Peyer's patch (tissue), 4 donors: ENCODE data around the gene C1QTNF6. TPM values are rescaled to one million over a fixed set of nuclear protein-coding genes. Genes with fewer than 3 reads are reported as not detected.

Experiments
- DNase-seq, 3 donors: peaks; one replicate each; pipeline ENCODE4 v3.0.0-alpha.2; 2017 to 2019
- H3K27ac ChIP-seq, 4 donors: fragments of 200-600 bp; sonication (generic); one replicate each; pipeline ENCODE4 v1.5.1; 2016 to 2019
- H3K27me3 ChIP-seq, 2 donors: fragments of 200-600 bp; sonication (generic); one replicate each; pipeline ENCODE4 v1.5.1; 2019
- H3K36me3 ChIP-seq, 3 donors: fragments of 200-600 bp; sonication (generic); one replicate each; pipeline ENCODE4 v1.5.1; 2016 to 2019
- H3K4me1 ChIP-seq, 4 donors: fragments of 200-600 bp; sonication (generic); one replicate each; pipeline ENCODE4 v1.5.1; 2016 to 2019
- H3K4me3 ChIP-seq, 4 donors: fragments of 200-600 bp; sonication (generic); 1 replicate in 3 of 4; 2 replicates in 1 of 4; pipeline ENCODE4 v1.5.1; 2016 to 2019; ENCODE audit warnings: mild to moderate bottlenecking in 1 of 4
- H3K9me3 ChIP-seq, 4 donors: fragments of 200-600 bp; sonication (generic); one replicate each; pipeline ENCODE4 v1.5.1; 2016 to 2019; ENCODE audit warnings: mild to moderate bottlenecking in 1 of 4
- CTCF ChIP-seq, 6 experiments: fragments of 450-650 bp in 4 of 6; fragments of 200-600 bp in 2 of 6; sonication (generic) in 1 of 6; IDR thresholded peaks; one replicate each; pipeline ENCODE4 v1.5.1; 2017 to 2019; ENCODE audit warnings: antibody characterized with exemption in 6 of 6, mild to moderate bottlenecking in 3 of 6, moderate library complexity in 1 of 6
- POLR2A ChIP-seq, 2 donors: fragments of 450-650 bp; IDR thresholded peaks; one replicate each; pipeline ENCODE4 v1.5.1; 2017; ENCODE audit warnings: antibody characterized with exemption in 2 of 2, mild to moderate bottlenecking in 2 of 2, moderate library complexity in 2 of 2
- total RNA-seq, 4 donors: library from RNA; depleted of rRNA; stranded (reverse); fragments of >200 nt; gene quantifications; one replicate each; pipeline ENCODE4 v1.1.0, GENCODE V29; 2016

The C1QTNF6 gene
- total RNA-seq, 4 donors from 2014 or later, result 3.9 to 9.4 (median 5.9) TPM

DNA sequence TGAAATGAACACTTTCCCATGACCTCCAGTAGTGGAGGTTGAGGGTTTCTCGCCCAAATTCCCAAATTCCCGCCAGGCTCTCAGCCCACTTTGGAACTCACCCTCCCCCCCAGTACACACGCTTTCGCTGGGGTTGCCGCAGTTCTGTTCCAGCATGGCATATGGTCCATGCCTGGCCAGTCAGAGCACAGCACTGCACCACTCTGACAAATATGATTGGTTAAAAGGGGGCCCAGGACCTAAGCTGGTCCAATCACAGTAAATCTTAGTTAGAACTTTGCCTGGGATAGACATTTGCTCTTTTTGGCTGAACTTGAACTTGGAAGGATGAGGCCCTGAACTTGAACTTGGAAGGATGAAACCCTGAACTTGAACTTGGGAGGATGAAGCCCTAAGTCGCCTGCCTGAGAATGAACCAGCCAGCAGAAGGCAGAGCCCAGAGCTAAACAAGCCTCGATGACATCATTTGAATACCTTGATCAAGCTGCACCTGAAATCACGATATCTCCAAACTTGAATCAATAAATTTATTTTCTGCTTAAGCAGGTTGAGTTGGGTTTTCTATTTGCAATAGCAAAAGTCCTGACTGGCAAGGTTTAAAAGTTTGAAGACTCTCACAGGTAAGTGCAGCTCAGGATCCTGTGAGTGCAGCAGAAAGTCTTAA, 36.8 kb upstream of the C1QTNF6 start:
- Histone ChIP-seq H3K27ac (peak overlapping the region in 2 of 4 donors; percentile 74 to 85), H3K36me3 (peaks cover 0 to 3% (median 0%) of the 10 kb centered on the region in 3 donors), H3K4me3 (no peak overlapping the region), H3K4me1 (peaks cover 0 to 61% (median 38%) of the 10 kb centered on the region in 4 donors), H3K9me3 (no peaks in the 10 kb centered on the region), H3K27me3 (no peaks in the 10 kb centered on the region)
- no peak for TF ChIP-seq POLR2A (IDR thresholded peaks at IDR 0.05)
- no peak for TF ChIP-seq CTCF (IDR thresholded peaks at IDR 0.05)
- DNase-seq, result no peak

DNA sequence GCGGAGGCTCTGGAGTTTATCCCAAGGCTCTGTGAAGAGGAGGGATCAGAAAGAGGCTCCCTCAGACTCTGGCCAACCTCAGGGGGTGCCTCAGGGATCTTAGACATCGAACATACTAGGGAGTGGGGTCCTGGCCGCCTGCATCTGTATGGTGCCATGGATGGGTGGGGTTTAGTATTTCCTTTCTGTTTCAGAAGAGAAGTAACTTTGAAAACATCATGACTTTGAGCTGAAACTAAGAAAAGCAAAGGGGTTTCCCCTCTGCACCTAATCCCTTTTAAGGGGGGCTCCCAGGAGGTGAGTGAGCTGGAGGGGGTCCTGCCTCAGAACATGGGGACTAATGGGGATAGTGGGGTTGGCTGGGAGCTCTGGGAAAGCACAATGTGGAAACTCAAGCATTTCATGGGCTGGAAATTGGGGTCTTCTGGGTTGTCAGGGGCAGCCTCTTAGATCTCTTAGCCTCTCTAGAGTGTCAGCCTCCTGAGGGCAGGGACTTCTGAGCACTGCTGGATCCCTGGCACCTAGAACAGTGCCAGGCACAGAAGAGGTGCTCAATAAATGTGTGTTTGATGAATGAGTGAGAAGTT, 36.0 kb upstream of the C1QTNF6 start:
- H3K27me3 ChIP-seq, result no peaks in the 10 kb centered on the region
- TF ChIP-seq CTCF (IDR thresholded peaks at IDR 0.05) (no peak), POLR2A (IDR thresholded peaks at IDR 0.05) (no peak)
- peak overlapping the region in 2 of 4 donors; percentile 74 to 85 for H3K27ac ChIP-seq
- H3K9me3 ChIP-seq, result no peaks in the 10 kb centered on the region
- DNase-seq, result peak in 1 of 3 donors; percentile 63
- H3K4me1 ChIP-seq, result peaks cover 0 to 60% (median 30%) of the 10 kb centered on the region in 4 donors
- no peak overlapping the region for H3K4me3 ChIP-seq
- peaks cover 0 to 3% (median 0%) of the 10 kb centered on the region in 3 donors for H3K36me3 ChIP-seq

- no peak for TF ChIP-seq POLR2A (IDR thresholded peaks at IDR 0.05)
- H3K4me1 ChIP-seq, result peaks cover 0 to 45% (median 17%) of the 10 kb centered on the region in 4 donors
- no peak overlapping the region for H3K4me3 ChIP-seq
- H3K27ac ChIP-seq, result peak overlapping the region; percentile 36 to 85 (median 61)
- H3K9me3 ChIP-seq, result no peaks in the 10 kb centered on the region
- no peaks in the 10 kb centered on the region for H3K27me3 ChIP-seq
- peaks cover 0 to 3% (median 0%) of the 10 kb centered on the region in 3 donors for H3K36me3 ChIP-seq
- DNase-seq, result peak in 2 of 3 donors; percentile 74 to 79
Measured at GRCh38 chr22:37222440-37222971, 34.5 kb upstream of the C1QTNF6 start.

- H3K27ac ChIP-seq, result peak overlapping the region; percentile 36 to 85 (median 61)
- TF ChIP-seq CTCF (IDR thresholded peaks at IDR 0.05) (no peak), POLR2A (IDR thresholded peaks at IDR 0.05) (no peak)
Measured at GRCh38 chr22:37221424-37222333, 33.6 kb upstream of the C1QTNF6 start.

DNA sequence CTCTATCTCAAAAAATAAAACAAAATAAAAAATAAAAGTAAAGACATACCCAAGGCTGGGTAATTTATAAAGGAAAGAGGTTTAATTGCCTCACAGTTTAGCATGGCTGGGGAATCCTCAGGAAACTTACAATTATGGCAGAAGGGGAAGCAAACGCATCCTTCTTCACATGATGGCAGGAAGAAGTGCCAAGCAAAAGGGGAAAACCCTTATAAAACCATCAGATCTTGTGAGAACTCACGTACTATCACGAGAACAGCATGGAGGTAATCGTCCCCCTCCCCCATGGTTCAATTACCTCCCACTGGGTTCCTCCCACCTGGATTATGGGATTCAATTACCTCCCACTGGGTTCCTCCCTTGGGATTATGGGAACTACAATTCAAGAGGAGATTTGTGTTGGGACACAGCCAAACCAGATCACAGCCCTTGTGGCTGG, 32.5 kb upstream of the C1QTNF6 start:
- H3K4me1 ChIP-seq, result peaks cover 0 to 38% (median 17%) of the 10 kb centered on the region in 4 donors
- peaks cover 0 to 2% (median 0%) of the 10 kb centered on the region in 3 donors for H3K36me3 ChIP-seq
- TF ChIP-seq POLR2A (IDR thresholded peaks at IDR 0.05), result no peak
- TF ChIP-seq CTCF (IDR thresholded peaks at IDR 0.05), result no peak
- H3K4me3 ChIP-seq, result no peak overlapping the region
- H3K27ac ChIP-seq, result peak overlapping the region in 2 of 4 donors; percentile 74 to 85
- no peaks in the 10 kb centered on the region for H3K27me3 ChIP-seq
- no peaks in the 10 kb centered on the region for H3K9me3 ChIP-seq
- no peak for DNase-seq

More at GRCh38 chr22:37221424-37222333, 33.6 kb upstream of the C1QTNF6 start:
- peaks cover 0 to 3% (median 0%) of the 10 kb centered on the region in 3 donors for H3K36me3 ChIP-seq
- peaks cover 0 to 43% (median 17%) of the 10 kb centered on the region in 4 donors for H3K4me1 ChIP-seq
- no peaks in the 10 kb centered on the region for H3K27me3 ChIP-seq
- no peak overlapping the region for H3K4me3 ChIP-seq
- DNase-seq, result no peak
- H3K9me3 ChIP-seq, result no peaks in the 10 kb centered on the region
